ENCODE results near the gene IGHMBP2. TPM values are rescaled to one million over a fixed set of nuclear protein-coding genes. Genes with fewer than 3 reads are reported as not detected.

IGHMBP2 gene
- total RNA-seq, 4 donors from 2014 or later = 15.5 to 22.3 (median 18.1) TPM

DNA sequence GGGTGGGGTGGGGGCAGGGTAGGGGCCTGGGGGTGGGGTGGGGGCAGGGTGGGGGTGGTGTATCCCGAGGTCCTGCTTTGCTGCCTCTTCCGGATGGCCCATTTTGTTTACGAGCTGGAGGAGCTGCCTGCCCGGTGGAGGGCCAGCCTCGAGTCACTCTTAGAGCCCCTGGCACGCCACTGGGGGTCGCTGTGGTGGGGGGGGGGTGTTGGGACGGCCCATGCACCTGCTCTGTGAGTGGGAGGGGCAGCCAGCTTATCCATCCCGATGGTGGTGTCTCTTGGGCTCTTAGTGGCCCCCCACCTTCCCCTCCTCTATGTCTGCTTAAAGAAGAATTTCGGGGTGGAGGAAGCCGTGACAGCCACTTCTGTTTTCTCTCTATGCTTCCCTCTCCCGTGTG is 52.5 kb downstream of the IGHMBP2 start:
- H3K4me1 ChIP-seq = no peaks in the 10 kb centered on the region
- no peaks in the 10 kb centered on the region for H3K36me3 ChIP-seq
- H3K9me3 ChIP-seq = no peaks in the 10 kb centered on the region
- ATAC-seq (no peak), DNase-seq (no peak)
- intact Hi-C loops (cut with DNase I; ENCODE audit: low total_unique reads) (no loop called here), in situ Hi-C loops (cut with MboI; ENCODE audit: low sequenced_read_pairs in 4 of 4) (no loop called here)
- H3K27ac ChIP-seq = no peak overlapping the region
- no peak for TF ChIP-seq CTCF (IDR thresholded peaks at IDR 0.05 in 4 of 5, conservative IDR thresholded peaks at IDR 0.05 in 1 of 5)
- TF ChIP-seq POLR2A (IDR thresholded peaks at IDR 0.05) = no peak
- no peak overlapping the region for H3K4me3 ChIP-seq
- peaks cover 0 to 3% (median 0%) of the 10 kb centered on the region in 3 donors for H3K27me3 ChIP-seq

DNA sequence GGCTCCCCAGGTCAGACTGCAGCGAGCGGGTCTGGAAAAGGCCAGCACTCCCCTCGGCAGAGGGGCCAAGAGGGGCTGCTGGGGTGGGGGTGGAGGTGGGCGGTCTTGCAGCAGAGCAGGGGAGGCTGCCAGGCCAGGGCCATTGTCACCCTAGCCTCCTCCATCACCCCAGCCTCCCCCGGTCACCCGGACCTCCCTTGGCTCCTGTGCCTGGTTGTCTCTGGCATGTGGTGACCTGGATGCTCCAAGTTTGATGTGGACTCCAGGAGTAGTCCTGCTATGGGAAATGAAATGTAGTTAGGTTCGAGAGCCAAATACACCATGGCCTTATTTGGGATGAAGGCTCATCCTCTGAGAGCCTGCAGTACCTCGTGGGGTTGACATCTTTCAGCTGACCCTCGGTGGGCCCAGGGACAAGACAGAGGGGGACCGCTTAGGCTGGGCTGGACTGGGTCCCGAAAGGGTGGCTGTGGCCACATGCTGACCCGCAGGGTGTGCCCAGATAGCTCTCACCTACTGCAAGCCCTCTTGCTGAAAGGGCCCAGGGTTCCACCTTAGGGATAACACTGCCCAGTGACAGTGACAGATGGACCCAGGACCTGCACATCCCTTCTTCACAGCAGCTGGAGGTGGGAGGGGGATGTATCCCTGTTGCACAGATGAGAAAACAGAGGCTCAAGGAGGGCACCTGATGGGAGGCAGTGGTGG is 53.0 kb downstream of the IGHMBP2 start:
- H3K4me3 ChIP-seq = no peak overlapping the region
- TF ChIP-seq POLR2A (IDR thresholded peaks at IDR 0.05) (no peak), CTCF (IDR thresholded peaks at IDR 0.05 in 4 of 5, conservative IDR thresholded peaks at IDR 0.05 in 1 of 5) (no peak)
- no peaks in the 10 kb centered on the region for H3K9me3 ChIP-seq
- no peak for DNase-seq
- peaks cover 0 to 3% (median 0%) of the 10 kb centered on the region in 3 donors for H3K27me3 ChIP-seq
- H3K36me3 ChIP-seq = no peaks in the 10 kb centered on the region
- H3K4me1 ChIP-seq = no peaks in the 10 kb centered on the region
- no peak for ATAC-seq
- intact Hi-C loops (cut with DNase I; ENCODE audit: low total_unique reads) (no loop called here), in situ Hi-C loops (cut with MboI; ENCODE audit: low sequenced_read_pairs in 4 of 4) (no loop called here)
- no peak overlapping the region for H3K27ac ChIP-seq

DNA sequence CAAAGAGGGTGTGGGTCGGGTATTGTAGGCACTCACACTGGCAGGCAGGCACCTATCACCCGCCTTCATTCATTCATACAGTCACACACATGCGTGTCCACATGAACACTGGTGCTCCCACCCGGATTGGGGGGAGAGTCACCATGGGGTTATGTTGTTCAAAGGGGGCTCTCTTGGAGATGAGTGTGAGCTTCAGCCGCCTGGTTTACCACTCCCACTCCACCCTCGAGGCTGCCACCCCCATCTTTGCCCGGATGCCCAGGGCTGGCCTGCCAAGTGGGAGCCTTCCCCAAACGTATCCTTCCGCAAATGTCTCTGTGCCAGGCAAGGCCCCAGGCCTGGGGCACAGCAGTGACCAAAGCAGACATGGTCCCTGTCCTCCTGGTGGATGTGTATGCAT is 54.5 kb downstream of the IGHMBP2 start:
- H3K36me3 ChIP-seq = no peaks in the 10 kb centered on the region
- intact Hi-C loops (cut with DNase I; ENCODE audit: low total_unique reads) = no loop called here

GRCh38 chr11:68959465-68960293 is 56.0 kb downstream of the IGHMBP2 start:
- no peak overlapping the region for H3K27ac ChIP-seq
- no peaks in the 10 kb centered on the region for H3K4me1 ChIP-seq
- no peak for ATAC-seq
- peaks cover 0 to 3% (median 0%) of the 10 kb centered on the region in 3 donors for H3K27me3 ChIP-seq
- H3K4me3 ChIP-seq = no peak overlapping the region
- intact Hi-C loops (cut with DNase I; ENCODE audit: low total_unique reads) (no loop called here), in situ Hi-C loops (cut with MboI; ENCODE audit: low sequenced_read_pairs in 4 of 4) (no loop called here)
- TF ChIP-seq CTCF (IDR thresholded peaks at IDR 0.05 in 4 of 5, conservative IDR thresholded peaks at IDR 0.05 in 1 of 5) (no peak), POLR2A (IDR thresholded peaks at IDR 0.05) (no peak)
- no peaks in the 10 kb centered on the region for H3K36me3 ChIP-seq
- no peak for DNase-seq
- no peaks in the 10 kb centered on the region for H3K9me3 ChIP-seq

More for the DNA sequence above, 54.5 kb downstream of the IGHMBP2 start:
- DNase-seq (no peak), ATAC-seq (no peak)
- Histone ChIP-seq H3K9me3 (no peaks in the 10 kb centered on the region), H3K27ac (no peak overlapping the region), H3K4me3 (no peak overlapping the region), H3K4me1 (no peaks in the 10 kb centered on the region), H3K27me3 (peaks cover 0 to 3% (median 0%) of the 10 kb centered on the region in 3 donors)
- TF ChIP-seq CTCF (IDR thresholded peaks at IDR 0.05 in 4 of 5, conservative IDR thresholded peaks at IDR 0.05 in 1 of 5) (no peak), POLR2A (IDR thresholded peaks at IDR 0.05) (no peak)
- in situ Hi-C loops (cut with MboI; ENCODE audit: low sequenced_read_pairs in 4 of 4) = no loop called here

Data from gastrocnemius medialis (tissue), 4 donors.